ENCODE measurements around the gene DPYSL4.

Gene DPYSL4

DNA sequence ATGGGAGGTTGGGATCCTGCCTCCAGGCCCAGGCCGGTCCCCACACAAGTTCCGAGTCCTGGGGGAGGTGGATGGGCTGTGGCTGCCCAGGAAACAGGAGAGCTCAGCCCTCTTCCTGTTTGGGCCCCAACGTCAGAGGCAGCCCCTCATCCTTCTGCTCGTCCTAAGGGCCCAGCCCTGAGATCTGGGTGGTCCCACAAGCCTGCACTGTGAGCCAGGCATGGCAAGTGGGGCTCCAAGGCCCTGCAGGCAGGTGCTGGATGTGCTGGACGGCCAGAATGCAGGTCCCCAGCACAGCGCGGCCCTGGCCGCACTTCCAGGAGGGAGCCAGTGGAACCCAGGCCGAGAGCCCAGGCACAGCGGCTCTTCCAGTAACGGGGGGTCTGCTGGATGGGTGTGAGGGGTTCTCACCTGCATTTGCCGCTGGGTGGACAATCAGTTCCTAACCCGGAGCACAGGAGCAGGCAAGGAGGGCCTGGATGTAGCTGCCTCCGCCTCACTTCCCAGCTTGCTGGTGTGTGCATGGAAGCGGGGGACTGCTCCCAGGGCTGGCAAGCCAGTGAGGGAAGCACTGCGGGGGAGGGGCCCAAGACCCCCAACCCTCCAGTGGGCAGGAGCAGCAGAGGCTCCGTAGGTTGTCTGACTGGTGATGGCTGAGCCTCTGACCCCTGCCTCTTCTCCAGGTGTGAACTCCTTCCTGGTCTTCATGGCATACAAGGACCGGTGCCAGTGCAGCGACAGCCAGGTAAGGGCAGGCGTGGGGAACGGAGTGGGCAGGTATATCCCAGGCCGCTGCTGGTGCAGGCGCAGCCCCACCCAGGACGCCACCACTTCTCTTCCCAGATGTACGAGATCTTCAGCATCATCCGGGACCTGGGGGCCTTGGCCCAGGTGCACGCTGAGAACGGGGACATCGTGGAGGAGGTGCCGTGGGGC is 9.7 kb downstream of the DPYSL4 start:
- DNase-seq (ENCODE audit: low read depth) = no peak

DNA sequence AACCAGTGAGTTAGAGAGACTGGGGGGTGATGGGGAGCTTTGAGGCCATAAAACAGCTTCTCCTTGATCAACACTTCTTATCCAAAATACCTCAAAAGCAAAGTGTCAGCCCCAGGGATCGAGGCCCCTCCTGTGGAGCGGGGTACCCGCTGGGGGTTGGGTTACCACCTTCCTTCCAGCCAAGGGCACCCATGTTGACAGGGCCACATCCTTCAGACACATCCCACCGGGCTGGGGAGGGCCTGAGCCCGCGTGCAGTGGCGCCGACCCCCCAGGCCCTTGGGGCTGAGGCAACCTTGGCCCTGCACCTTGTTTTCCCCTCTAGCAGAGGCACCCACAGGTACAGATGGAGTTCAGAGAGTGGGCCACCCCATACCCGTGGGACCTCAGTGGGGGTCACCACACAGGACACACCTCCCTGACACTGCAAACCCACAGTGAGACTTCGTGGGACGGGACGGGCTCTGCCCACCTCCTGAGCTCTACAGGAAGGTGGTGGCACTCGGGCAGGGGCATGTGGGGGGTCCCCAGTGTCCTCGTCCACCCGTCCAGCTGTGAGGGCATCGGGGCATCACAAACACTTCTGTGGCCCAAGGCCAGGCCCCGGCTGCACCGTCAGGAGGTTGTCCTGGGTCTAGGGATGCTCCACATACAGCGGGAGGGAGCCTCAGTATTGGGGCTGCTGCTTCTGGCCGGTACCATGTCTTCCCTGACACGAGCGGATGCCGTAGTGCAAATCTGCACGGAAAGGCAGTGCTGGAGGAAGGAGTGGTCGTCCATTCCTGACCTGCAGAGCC is 10.7 kb downstream of the DPYSL4 start:
- DNase-seq (ENCODE audit: low read depth) = no peak

DNA sequence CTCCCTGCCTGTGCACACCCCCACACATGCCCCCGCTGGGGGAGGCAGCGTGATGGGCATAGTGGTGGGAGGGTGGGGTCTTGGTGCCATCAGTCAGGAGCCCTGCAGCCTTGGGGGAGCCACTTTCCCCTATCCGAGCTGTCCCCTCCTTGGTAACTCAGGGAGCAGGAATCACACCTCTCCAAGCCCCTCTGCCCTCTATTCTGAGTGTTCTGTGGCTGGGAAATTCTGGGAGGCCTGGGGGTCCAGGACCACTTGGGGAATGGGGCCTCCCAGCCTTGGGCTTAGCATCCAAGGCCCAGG is 11.3 kb downstream of the DPYSL4 start:
- DNase-seq (ENCODE audit: low read depth) = no peak

DNA sequence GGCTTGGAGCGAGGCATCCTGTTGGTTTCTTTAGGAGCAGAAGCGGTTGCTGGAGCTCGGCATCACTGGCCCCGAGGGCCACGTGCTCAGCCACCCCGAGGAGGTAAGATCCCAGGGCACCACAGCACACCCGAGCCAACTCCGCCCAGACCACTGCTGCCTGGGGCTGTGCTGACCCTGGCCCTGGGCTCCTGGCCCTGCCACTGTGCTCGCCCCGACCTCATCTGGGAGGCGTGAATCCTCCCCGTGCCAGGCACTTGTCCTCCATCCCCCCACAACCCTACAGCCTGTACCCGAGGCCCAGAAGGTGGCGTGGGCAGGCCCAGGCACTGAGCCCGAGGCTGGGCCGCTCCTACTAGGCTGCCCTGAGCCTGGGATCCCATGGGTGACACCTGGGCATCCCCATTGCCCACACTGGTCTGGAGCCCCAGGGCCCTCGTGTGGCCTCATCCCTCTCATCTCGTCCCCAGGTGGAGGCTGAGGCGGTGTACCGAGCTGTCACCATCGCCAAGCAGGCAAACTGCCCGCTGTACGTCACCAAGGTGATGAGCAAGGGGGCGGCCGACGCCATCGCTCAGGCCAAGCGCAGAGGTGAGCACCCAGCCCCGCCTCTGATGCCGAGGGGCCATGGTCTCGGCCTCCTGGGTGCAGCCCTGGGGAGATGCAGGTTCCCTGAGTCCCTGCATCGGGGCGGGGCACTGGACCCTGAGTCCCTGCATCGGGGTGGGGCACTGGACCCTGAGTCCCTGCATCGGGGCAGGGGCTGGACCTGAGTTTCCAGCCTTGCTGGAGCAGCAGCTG is 11.8 kb downstream of the DPYSL4 start:
- DNase-seq (ENCODE audit: low read depth) = no peak

DNA sequence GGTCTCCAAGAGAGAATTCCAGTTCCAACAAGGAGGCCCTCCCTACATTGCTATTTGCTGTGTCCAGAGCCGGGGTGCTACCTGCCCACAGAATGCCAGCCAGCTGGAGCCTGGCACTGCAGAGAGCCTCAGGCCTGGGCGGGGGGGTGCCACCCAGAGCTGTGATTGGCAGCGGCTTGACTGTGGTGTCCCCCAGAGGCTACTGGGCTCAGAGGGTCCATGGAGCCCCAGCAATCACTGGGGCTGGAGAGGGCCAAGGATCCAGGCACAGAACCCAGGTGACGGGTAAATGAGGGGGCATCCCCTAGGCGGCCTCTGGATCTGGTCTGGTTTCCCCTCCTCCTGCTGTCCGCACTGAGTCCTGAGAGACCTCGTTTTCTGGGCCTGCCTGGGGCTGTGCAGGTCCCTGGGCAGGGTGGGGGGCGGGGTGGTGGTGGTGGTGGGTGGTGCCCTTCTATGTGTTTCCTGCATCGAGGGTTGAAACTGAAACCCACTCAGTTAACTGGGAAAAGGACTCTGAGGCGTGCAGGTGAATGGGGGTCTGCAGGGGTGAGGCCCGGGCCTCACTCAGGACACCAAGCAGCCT is 12.6 kb downstream of the DPYSL4 start:
- no peak for DNase-seq (ENCODE audit: low read depth)

DNA sequence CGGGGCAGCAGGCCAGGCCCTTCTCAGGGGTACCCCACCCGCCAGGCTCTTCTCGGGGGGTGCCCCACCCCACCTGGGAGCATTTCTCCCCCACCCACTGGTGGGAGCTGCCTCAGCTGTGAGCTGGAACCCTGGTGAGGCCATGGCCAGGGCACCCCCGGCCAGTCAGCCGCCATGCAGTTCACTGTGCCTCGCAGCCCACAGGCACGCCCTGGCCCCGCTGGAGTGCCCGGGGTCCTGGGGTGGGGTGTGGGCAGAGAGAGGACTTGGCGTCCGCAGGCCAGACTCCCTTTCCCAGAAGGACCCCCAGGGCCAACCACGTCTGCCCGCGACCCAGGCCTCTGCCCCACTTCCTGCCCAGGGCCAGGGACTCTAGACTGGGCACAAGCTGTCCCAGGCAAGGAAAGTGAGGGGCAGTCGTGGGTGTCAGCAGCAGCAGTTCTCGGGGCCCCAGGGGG is 13.1 kb downstream of the DPYSL4 start:
- no peak for DNase-seq (ENCODE audit: low read depth)

DNA sequence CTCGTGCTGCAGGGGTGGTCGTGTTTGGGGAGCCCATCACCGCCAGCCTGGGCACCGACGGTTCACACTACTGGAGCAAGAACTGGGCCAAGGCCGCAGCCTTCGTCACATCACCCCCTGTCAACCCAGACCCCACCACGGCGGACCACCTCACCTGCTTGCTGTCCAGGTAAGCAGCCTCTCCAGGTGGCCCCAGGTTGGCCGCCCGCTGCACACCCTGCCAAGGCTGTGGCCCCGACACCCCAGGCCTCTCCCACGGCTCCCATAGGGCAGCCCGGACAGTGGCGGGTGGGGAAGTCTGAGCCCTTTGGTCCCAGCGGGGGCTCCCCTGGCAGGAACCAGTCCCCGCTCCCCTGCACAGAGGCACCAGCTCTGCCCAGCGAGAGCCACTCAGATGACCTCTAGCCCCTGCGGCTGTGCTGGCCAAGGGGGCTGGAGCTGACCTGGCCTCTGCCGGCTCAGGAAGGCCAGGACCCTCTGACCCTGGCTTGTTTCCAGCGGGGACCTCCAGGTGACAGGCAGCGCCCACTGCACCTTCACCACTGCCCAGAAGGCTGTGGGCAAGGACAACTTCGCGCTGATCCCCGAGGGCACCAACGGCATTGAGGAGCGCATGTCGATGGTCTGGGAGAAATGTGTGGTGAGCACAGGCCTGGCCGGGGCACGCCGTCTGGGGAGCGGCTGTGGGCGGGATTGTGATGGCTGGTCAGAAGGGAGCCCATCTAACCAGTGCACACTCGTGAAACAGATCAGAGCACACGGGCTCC is 13.8 kb downstream of the DPYSL4 start:
- DNase-seq (ENCODE audit: low read depth) = no peak

DNA sequence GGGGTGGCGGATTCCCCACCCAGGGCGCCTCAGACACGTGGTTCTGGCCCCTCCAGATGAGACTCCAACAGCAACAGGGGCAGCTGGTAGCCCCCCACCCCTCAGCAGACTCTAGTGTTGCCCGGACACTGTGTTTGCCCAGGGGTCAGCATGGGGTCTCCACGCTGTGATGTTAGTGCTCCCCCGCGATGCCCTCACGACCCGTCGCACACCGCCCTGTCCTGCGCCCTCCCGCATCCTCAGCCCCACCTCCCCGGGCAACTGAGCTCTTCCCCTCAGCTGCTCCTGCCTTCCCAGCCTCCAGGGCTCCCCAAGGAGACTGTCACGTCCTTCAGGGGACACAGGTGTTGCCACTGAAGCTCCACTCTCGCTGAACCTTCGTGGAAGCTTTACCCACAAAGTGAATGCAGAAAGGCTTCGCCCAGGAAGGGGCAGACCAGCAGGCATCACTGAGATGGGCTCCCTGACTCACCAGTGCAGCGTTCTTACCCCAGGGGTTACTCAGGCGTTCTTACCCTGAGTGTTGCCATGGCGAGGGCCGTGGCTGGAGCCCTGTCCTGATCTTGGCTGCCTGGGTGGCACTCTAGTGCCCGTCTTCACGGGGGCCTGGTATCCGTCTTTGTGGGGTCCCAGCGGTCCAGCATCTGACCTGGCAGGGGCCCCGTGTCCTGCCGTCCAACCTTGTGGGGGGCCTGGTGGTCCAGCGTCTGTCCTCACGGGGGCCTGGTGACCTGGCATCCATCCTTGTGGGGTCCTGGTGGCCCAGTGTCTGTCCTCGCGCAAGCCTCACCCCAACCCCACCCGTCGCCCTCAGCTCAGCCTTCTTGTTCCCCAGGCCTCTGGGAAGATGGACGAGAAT is 14.6 kb downstream of the DPYSL4 start:
- DNase-seq (ENCODE audit: low read depth) = no peak

DNA sequence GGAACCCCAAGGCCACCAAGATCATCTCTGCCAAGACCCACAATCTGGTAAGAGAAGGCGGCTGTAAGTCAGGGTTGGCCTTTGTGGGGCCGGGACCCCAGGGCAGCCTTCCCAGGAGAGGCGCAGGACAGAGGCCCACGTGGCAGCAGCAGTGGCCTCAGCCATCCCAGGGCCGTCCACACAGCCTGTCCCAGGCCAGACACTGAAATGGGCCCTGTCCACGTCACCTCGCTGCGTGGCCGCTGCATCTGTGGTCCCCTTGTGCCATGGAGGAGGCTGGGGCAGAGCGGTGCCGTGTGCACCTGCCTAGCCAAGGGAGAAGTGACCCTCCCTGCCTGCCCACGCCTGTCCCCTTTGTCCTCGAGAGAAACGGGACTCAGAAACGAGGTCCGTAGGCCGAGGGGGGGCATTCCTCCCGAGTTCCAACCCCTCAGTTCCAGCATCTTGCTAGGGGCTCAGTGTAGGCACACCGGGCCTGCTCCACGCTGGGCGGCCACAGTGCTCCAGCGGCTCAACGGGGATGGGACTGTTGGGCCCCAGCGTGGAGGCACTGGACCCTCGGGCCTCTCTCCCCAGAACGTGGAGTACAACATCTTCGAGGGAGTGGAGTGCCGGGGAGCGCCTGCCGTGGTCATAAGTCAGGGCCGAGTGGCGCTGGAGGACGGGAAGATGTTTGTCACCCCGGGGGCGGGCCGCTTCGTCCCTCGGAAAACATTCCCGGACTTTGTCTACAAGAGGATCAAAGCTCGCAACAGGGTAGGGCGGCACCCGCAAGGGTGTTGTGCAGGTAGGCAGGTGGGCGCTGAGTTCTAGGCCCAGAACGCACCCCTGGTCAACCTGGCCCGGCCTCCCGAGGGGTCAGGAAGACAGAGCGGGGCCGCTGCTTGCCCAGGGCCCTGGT is 15.6 kb downstream of the DPYSL4 start:
- DNase-seq (ENCODE audit: low read depth) = no peak

DNA sequence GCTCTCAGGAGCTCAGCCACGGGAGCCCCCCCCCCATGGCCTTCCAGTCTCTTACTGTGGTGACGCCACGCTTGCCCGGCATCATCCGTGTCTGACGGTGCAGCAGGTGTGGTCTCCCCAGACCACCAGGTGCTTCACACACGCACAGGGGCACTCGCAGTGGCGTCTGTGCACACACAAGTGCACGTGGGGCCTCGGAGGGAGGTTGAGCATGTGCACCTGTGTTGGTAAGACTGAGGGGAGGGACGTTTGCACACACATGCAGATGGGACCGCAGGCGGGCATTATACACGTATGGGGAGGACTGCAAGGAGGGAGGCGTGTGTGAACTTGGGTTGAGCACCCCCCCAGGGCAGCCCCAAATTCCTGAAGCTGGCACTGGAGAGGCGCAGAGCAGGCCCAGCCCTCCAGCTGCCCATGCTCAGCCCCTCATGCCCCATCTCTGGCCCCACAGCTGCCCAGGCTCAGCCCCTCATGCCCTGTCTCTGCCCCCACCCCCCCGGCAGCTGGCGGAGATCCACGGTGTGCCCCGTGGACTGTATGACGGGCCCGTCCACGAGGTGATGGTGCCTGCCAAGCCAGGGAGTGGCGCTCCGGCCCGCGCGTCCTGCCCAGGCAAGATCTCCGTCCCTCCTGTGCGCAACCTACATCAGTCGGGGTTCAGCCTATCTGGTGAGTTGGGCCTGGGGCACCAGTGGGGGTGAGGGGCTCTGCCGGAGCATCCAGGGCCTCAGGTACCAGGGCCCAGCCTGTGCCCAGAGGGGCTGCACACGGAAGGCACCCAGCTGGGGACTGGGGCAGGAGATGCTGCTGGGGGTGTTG is 16.7 kb downstream of the DPYSL4 start:
- no peak for DNase-seq (ENCODE audit: low read depth)

DNA sequence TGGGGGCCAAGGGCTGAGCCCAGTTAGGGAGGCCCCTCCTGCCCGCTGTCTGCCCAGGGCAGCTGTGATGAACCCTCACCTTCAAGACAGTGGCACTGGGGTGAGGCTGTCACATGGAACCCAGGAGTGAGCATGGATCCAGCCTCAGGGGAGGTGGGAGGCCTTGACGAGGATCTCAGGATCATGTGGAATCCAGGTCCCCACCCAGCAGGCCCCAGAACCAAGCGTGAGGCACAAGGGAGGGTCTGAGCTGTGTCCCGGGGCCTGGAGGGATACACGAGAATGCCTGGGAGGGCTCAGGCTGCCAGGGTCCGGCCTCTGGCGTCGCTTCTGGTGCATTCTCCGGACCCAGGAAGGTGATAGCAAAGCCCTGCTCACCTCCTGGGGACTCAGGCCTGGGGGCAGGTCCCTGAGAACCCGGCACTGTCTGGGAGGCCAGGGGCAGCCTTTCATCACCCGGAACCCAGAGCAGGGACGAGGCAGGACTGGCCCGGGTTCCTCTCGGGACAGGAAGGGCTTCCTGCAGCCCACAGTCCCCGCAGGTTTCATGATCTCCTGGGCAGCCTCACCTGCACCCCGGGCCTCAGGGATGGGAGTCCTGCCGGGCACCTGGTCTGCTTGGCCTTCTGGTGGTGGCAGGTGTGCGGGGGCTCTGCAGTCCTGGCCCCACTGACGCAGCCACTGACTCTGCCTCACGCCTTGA is 17.5 kb downstream of the DPYSL4 start:
- no peak for DNase-seq (ENCODE audit: low read depth)

DNA sequence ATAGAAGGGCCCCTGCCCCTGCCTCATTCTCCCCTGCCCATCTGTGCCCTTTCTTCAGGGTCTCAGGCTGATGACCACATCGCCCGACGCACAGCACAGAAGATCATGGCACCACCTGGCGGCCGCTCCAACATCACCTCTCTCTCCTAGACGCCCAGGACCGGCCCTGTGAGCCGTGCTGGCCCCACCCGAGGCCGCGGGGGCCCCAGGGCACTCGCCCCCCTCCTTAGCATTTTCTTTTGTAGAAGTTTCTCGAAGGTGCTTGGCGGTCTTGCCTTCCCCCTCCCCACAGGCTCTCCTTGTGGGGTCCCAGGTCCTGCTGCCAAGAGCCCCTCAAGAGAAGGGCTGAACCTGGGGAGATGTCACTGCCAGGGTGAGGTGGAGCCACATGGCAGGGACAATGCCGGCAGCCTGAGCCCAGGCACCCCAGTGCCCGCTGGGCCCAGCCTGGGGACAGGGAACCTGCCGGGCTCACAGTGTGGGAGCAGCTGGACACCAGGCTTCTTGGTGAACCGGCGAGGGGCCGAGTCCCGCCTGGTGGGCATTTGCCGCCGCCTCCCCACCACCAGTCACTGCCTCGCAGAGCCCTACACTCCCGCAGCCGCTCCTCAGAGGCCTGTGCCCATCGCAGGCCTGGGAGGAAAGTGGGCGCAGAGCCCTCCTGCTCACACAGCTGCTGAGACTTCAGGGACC is 18.2 kb downstream of the DPYSL4 start:
- no peak for DNase-seq (ENCODE audit: low read depth)

DNA sequence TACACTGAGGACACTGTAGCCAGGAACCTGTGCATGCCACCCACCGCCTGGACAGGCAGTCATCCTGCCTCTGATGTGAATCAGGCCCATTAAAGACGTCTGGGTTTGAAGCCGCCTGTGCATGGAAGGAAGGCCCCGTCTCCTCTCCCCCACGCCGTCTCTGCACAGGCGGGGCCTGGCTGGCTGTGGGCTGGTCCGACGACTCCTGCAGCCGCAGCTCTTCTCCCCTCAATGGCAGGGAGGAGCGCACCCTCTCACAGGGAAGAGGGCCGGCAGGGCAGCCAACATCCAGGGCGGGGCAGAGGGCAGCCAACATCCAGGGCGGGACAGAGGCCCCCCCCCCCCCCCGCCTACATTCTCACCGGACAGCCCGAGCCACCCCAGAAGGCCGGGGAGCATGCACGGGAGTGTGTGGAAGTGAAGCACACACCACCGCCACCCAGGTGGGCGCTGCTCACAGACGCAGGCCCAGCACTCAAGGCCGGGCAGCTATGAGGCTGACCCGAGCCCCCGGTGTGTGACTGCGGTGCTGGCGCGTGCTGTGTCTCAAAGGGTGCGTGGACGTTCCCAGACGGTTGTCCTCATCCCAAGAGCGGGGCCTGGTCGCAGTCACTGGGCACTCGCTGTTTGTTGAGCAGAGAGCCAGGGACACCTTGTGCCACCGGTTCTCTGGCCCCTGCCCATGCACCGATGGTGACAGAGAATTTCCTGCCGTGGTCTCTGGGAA is 19.1 kb downstream of the DPYSL4 start:
- DNase-seq (ENCODE audit: low read depth) = no peak

DNA sequence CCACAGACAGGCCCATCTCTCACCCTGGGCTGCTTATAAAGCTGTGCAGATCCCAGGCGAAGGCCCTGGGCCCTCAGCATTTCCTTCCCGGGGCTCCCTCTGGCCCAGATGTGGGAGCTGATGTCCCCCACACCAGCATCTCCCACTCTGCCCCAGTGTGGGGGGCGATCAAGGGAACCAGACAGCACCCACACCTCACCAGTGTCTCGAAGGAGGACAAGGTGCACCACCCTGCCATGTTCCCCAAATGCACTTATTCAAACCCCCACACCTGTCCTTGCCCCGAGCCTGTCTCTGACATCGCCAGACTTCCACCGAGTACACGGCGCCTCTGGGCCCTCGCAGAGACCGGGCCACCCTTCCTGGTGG is 19.6 kb downstream of the DPYSL4 start:
- no peak for DNase-seq (ENCODE audit: low read depth)

DNA sequence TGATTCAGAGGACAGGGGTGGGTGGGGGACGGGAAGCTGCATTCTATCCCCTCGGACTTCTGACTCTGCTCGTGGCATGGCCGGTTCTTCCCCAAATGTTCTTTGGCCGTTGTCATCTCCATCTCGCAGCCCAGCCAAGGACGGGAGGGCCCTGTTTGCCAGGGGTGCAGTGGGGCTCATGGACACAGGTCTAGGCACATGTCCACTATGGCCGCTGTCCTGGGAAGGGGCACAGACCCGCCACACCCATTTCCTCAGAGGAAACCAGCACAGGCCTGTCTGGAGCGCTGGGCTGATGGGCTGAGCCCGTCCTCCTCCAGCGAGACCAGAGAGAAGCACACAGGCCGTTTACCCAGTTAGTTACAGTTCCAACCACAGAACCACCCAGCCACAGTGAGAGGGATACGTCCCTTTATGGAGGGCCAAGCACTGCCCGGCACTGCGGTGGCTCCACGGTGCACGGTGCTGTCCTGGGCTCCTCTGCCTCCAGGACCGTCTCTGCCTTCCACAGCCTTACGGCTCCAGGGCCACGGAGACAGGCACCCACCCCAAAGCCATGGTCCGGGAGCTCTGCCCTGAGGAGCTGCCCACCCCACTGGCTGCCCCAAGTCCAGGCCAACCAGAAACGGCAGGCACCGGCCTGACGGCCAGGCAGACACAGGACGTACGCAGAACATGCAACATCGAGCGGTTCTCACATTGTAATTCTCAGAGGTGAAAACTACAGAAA is 20.2 kb downstream of the DPYSL4 start:
- DNase-seq (ENCODE audit: low read depth) = no peak
